Posterior vena cava (tissue), 2 donors: ENCODE results near the gene PTPRN2. TPM values are rescaled to one million over a fixed set of nuclear protein-coding genes. Genes with fewer than 3 reads are reported as not detected.
A peak's percentile ranks its signal among the peaks of the same experiment; 100 is the strongest.

ENCODE experiments used
- DNase-seq: peaks from one replicate; pipeline ENCODE4 v3.0.0-alpha.2; 2020; ENCODE audit warnings: low spot score
- intact Hi-C, 2 donors: fragments of 100-400 bp; cut with DNase I; formaldehyde crosslinking; loops; one replicate each; pipeline versions ENCODE4 v1.14.1 to v1.14.2; 2022 to 2023
- total RNA-seq, 2 donors: library from RNA; stranded (reverse); fragmentation: NEBNext Ultra II Directional; extraction: Animal tissue kit (Norgen Biotek cat#: 25700); gene quantifications; one replicate each; pipeline ENCODE4 v1.2.1, GENCODE V29; 2021
- donor health status: DM: yes; HTN: yes; CAD: no.
- donor health status: DM: yes; HTN: yes; CAD: no.

PTPRN2 gene
- total RNA-seq, 2 donors from 2014 or later, result 1.6 to 2.8 TPM

- intact Hi-C loops, result no loop called here
- peak; percentile 29 for DNase-seq
Observed at GRCh38 chr7:158027646-158028045, 560.0 kb downstream of the PTPRN2 start.

GRCh38 chr7:158026636-158027265, 560.9 kb downstream of the PTPRN2 start:
- intact Hi-C loops, result no loop called here

GRCh38 chr7:158025686-158026600, 561.7 kb downstream of the PTPRN2 start:
- peak; percentile 51 for DNase-seq
- intact Hi-C loops, result no loop called here

More at GRCh38 chr7:158026636-158027265, 560.9 kb downstream of the PTPRN2 start:
- peak; percentile 69 for DNase-seq

DNA sequence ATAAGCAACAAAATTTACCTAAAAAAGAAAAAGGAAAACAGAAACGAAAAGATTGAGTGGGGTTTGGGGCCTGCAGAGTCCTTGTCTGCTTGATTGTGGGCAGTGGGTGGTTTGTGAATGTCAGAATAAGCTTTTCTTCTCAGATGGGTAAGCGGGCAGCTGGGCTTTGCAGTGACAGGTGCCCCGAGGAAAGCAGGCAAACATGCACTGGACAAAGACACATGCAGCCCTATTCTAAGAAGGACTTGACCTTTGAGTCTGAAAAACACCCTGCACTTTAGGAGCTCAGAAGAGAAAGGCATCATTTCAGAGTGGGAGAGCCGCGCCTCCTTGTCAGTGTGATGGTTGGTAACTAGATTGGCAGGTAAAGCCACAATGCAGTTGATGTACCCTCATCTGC, 562.7 kb downstream of the PTPRN2 start:
- DNase-seq, result no peak
- intact Hi-C loops, result no loop called here

- intact Hi-C loops, result no loop called here
- DNase-seq, result no peak
Observed at GRCh38 chr7:158024351-158024715, 563.3 kb downstream of the PTPRN2 start.

GRCh38 chr7:158023681-158024350, 563.8 kb downstream of the PTPRN2 start:
- intact Hi-C loops, result no loop called here
- no peak for DNase-seq

GRCh38 chr7:158023157-158023556, 564.5 kb downstream of the PTPRN2 start:
- DNase-seq, result peak; percentile 45
- intact Hi-C loops, result no loop called here

DNA sequence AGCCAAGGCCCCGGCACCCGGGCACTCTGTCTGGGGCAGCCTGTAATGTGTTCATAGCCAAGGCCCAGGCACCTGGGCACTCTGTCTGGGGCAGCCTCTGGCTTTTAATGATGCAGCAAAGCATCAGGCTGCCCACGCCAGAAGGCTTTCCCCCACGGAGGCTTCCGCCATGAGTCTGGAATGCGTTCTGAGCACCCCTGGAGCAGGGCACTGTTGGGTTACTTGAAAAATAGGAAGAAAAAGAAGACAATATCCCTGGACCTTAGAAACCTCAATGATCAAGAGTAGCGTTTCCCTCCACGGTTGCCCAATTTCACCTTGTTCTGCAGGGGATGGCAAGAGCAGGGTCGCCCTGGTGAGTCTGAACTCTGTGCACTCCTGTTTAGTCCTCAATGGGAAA, 565.0 kb downstream of the PTPRN2 start:
- DNase-seq, result peak; percentile 53
- intact Hi-C loops, result no loop called here

DNA sequence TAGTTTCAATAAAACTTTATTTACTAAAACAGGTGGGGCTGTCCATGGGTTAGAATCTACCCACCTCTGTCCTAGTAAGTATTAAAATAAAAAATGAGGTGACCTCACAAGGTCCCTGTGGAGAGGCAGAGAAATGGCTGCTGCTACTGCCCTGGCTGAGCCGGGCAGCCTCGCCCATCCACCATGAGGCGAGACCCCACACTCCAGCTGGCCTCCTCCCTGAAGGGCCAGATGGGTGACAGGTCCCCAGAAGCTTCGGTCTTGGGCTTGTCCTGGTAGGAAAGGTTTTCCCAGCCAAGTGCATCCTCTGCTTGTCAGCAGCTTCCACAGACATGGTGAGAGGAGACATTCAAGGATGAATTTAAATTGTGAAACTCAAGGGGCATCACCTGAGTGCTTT, 565.8 kb downstream of the PTPRN2 start:
- peak; percentile 31 for DNase-seq
- intact Hi-C loops, result no loop called here

DNA sequence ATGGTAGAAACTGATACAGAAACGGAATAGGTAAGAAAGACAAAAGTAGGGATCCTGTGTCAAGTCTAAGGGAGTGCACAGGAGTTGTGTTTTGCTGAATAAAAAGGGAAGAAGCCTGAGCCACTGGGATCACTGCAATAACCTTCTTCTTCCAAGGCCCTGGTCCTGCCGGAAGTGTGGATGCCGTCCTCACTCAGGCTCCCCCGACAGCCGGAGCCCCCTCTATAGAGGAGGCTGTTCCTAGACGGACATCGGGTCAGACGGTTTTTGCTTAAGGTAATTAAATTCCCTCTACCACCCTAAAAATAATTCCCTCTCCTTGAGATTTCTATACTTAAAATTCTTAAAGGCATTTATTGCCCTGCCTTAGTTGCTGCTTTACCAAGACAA, 566.9 kb downstream of the PTPRN2 start:
- intact Hi-C loops, result no loop called here
- peak; percentile 26 for DNase-seq

GRCh38 chr7:158019726-158020705, 567.6 kb downstream of the PTPRN2 start:
- intact Hi-C loops, result no loop called here
- DNase-seq, result peak; percentile 74

DNA sequence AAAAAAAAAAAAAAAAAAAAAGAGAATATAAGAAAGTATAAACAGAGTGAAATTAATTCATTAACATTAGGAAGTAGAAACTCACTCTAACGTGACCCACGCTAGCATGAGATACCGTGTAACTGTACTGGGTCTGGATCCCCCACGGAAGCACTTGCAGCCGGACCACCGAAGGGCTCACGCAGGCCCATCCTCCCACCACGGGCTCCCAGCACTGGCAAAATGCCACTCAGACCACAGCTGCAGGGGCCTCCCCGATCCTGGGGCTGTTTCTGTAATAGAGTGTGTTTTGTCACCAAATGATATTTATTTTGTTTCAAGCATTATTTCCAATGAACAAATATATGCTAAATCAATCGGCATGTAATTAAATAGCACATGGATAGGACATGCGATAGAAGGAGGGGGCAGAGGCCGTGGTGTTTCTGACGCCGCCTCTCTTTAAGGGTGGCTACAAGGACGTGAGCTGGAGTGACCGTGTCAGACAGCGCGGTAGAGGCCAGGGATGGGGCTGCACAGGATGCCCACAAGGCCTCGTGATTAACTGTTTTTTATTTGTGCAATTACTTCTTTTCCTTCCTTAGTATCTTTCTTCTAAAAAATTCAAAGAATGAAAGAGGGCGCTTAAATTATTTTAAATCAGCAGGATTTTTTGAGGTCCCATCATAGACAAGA, 568.5 kb downstream of the PTPRN2 start:
- DNase-seq, result peak; percentile 56
- intact Hi-C loops, result no loop called here

DNA sequence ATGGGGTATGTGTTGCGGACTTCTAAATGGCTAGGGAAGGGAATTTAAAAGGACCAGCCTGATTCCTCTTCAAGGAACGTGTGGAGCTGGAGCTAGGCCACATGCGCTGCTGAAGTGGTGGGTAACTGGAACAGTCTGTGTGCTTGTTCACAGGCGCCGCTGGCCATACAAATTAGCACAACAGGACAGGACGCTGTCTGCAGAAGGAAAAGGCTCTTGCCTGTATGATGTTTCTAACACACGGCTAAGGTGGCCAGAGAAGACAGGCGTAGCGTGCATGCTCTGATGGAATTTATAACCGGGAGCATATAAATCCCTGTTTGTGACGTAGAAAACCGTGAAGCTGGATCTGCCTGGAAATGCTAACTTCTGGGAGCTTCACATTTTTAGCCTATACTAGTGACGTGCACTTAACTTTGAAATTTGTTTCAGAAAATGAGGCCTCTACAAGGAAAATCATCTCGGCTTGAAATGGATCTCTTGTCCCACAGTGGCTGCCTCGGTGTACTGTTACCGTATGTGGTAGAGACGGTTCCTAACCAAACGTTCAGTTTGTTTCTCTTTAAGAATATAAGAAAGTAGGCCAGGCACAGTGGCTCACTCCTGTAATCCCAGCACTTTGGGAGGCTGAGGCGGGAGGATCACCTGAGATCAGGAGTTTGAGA, 569.4 kb downstream of the PTPRN2 start:
- peak; percentile 34 for DNase-seq
- intact Hi-C loops, result no loop called here

DNA sequence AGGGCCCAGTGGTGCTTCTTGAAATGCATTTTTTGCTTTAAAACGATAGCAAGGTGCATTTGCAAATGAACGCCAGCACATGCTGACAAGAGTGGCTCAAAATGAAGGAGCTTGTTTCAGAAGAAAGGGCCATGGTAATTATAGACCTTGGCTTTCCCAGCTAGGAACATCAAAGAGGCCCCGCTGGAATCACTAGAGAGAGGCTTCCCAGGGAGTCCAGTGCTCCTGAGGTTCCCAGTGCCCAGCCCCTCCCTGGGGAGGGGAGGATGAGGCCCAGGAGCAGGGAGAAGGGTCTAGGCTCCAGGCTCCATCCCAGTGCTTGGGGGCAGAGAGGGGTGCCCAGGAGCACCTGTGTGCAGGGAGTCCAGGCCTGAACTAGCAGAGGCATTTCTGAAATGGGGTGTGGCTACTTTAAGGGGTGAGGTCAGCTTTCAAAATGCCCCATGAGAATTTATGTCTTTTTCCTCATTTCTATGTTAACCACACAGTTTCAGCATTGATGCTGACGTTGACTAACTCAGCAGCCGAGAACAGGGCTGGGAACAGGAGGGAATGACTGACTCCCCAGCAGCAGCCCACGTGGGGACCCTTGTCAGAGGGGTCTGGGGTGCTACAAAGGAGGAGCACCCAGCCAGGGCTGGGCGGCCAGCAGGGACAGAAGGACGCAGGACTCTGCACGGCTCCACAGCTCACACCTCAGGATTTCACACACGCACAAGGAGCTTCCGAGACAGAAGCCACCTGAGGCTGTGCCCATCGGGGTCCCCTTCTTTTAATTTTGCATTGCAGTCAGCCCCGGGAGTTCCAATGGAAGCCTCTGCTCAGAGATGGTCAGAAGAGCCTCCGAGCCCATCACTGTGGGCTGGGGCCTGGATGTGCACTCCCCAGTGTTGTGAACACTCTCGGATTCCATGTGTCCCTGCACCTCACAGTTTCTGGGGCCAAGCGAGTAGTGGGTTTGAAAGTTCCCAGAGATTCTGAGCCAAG, 570.2 kb downstream of the PTPRN2 start:
- peak; percentile 63 for DNase-seq
- intact Hi-C loops, result no loop called here

DNA sequence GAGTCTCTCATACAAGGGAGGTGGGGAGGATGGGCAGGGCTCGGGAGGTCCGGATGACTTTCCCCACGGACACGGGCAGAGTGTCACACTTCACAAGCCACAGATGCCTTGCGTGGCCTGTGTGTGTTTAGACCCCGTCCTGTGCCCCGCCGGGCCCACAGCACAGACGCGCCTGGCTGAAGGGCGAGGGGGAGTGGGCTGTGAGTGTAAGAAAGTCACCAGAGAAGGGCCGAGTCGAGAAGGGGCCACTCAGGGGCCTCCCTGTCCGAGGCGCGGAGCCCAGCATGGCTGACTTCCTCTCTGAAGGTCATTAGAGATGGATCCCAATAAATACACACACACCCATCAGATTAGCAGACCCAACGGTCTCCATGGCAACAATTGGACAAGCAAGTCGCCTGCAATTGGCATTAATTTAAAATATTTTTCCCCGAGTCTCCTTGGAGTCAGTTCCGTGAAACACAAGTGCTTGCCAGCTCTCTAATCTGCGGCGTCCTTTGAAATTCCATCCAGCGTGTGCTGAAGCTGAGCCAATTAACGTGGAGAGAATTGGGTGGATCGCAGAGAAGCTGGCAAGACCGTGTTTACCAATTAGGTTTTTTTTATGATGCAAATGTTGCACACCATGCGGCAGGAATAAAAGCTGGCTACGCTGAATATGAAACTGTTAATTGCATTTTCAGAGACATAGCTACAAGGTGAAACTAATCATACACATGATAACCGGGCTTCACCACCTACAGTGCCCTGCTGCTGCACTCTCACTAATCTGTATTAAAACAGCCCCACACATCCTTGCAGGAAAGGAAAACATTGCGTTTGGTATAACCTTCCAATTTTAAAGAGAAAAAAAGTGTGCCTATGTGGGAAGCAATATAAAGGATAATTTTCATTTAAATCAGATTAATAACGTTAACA, 571.2 kb downstream of the PTPRN2 start:
- DNase-seq, result peak; percentile 67
- intact Hi-C loops, result no loop called here
